Colonic mucosa (tissue), 4 donors: Measurements from ENCODE around the gene BLNK. TPM values are rescaled to one million over a fixed set of nuclear protein-coding genes. Genes with fewer than 3 reads are reported as not detected.

Source experiments
- DNase-seq: peaks from one replicate; pipeline ENCODE4 v3.0.0-alpha.2; 2020
- H3K27ac ChIP-seq: fragments of 200-600 bp; one replicate; pipeline ENCODE4 v1.8.0; 2021
- H3K27me3 ChIP-seq: fragments of 200-600 bp; one replicate; pipeline ENCODE4 v1.8.0; 2021
- H3K36me3 ChIP-seq: fragments of 200-600 bp; one replicate; pipeline ENCODE4 v1.8.0; 2021
- H3K4me1 ChIP-seq: fragments of 200-600 bp; one replicate; pipeline ENCODE4 v1.8.0; 2021; ENCODE audit warnings: mild to moderate bottlenecking
- H3K4me3 ChIP-seq: fragments of 200-600 bp; one replicate; pipeline ENCODE4 v1.8.0; 2021
- H3K9ac ChIP-seq, 2 donors: one replicate each; pipeline ENCODE4 v1.7.0; 2013; ENCODE audit warnings: control low read depth in 2 of 2, low read depth in 2 of 2, low read length in 2 of 2
- H3K9me3 ChIP-seq: fragments of 200-600 bp; one replicate; pipeline ENCODE4 v1.8.0; 2021
- intact Hi-C: fragments of 100-400 bp; cut with DNase I; formaldehyde crosslinking; loops from one replicate; pipeline ENCODE4 v1.14.1; 2022
- total RNA-seq, 2 donors: library from RNA; stranded (reverse); fragmentation: NEBNext Ultra II Directional in 1 of 2; extraction: Animal tissue kit (Norgen Biotek cat#: 25700) in 1 of 2; gene quantifications; one replicate each; pipeline ENCODE4 v1.2.1, GENCODE V29; 2021
- TF ChIP-seq, protein P1 (sequence below): fragments of 200-600 bp; IDR thresholded peaks from one replicate; pipeline ENCODE4 v1.8.0; 2022; ENCODE audit warnings: antibody characterized with exemption, mild to moderate bottlenecking
- donor health status: healthy.
- donor health status: DM: no; HTN: no; CAD: no.
- donor health status: DM: no; HTN: no; CAD: no.

BLNK gene
- total RNA-seq, 2 donors from 2014 or later, result 13.5 to 24.0 TPM

- no peak overlapping the region for H3K9ac ChIP-seq
- H3K36me3 ChIP-seq, result no peaks in the 10 kb centered on the region
- no peak overlapping the region for H3K27ac ChIP-seq
- TF ChIP-seq, protein P1, sequence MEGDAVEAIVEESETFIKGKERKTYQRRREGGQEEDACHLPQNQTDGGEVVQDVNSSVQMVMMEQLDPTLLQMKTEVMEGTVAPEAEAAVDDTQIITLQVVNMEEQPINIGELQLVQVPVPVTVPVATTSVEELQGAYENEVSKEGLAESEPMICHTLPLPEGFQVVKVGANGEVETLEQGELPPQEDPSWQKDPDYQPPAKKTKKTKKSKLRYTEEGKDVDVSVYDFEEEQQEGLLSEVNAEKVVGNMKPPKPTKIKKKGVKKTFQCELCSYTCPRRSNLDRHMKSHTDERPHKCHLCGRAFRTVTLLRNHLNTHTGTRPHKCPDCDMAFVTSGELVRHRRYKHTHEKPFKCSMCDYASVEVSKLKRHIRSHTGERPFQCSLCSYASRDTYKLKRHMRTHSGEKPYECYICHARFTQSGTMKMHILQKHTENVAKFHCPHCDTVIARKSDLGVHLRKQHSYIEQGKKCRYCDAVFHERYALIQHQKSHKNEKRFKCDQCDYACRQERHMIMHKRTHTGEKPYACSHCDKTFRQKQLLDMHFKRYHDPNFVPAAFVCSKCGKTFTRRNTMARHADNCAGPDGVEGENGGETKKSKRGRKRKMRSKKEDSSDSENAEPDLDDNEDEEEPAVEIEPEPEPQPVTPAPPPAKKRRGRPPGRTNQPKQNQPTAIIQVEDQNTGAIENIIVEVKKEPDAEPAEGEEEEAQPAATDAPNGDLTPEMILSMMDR, result peak; percentile 57
- no peaks in the 10 kb centered on the region for H3K9me3 ChIP-seq
- H3K4me1 ChIP-seq, result no peaks in the 10 kb centered on the region
- no peak overlapping the region for H3K4me3 ChIP-seq
- no peaks in the 10 kb centered on the region for H3K27me3 ChIP-seq
- DNase-seq, result peak; percentile 43
- intact Hi-C loops, result loop anchor here (2.0 to 5.0 kb wide), 2 partner anchors 62 to 276 kb away; no protein-coding TSS in a partner anchor
These were observed 21.9 kb upstream of the BLNK start for GRCh38 chr10:96292971-96293920.

DNA sequence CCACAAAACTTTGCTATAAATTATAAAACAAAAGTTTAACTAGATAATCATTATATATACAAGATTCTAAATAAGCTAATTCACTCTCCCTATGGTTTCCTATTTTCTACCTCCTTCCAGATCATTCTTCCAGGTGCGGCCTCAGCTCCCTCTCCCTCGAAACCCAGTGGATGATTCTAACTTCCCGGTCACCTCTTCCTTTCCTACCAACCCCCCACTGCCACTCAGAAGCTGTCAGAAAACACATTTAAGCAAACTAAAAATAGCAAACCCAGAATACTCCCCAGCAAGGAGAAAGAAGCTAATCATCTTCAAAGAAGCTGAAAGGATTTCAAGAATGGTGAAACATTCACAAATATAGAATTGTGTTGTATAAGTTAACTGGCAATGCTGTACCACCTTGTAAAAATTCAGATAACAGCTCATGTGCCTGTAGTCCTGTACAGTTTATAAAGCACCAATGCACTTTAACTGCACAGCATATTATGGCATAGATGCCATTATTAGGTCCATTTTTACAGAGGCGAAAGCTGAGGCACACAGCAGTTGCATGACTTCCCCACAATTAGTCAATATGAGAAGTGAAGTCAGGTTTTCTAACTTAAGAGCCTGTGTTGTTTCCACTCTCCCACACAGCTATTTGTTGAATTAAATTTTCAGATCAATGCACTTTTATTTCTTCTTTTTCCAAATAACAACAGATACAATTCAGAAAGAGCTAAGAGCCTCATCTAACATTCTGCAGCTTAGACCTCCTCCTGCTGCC is 19.2 kb upstream of the BLNK start:
- Histone ChIP-seq H3K4me3 (no peak overlapping the region), H3K4me1 (peaks cover 10% of the 10 kb centered on the region), H3K27me3 (no peaks in the 10 kb centered on the region), H3K9ac (no peak overlapping the region), H3K9me3 (no peaks in the 10 kb centered on the region), H3K36me3 (no peaks in the 10 kb centered on the region), H3K27ac (no peak overlapping the region)
- DNase-seq, result no peak
- intact Hi-C loops, result loop anchor here (5.0 kb wide), 1 partner anchor 273 kb away; no protein-coding TSS in a partner anchor
- TF ChIP-seq, protein P1, result no peak

- DNase-seq, result no peak
- no peaks in the 10 kb centered on the region for H3K9me3 ChIP-seq
- H3K27me3 ChIP-seq, result no peaks in the 10 kb centered on the region
- H3K36me3 ChIP-seq, result no peaks in the 10 kb centered on the region
- H3K4me1 ChIP-seq, result peaks cover 15% of the 10 kb centered on the region
- no peak overlapping the region for H3K27ac ChIP-seq
- intact Hi-C loops, result no loop called here
- TF ChIP-seq, protein P1, result no peak
- H3K4me3 ChIP-seq, result no peak overlapping the region
- H3K9ac ChIP-seq, result no peak overlapping the region
These were observed 18.0 kb upstream of the BLNK start for GRCh38 chr10:96289218-96289910.

DNA sequence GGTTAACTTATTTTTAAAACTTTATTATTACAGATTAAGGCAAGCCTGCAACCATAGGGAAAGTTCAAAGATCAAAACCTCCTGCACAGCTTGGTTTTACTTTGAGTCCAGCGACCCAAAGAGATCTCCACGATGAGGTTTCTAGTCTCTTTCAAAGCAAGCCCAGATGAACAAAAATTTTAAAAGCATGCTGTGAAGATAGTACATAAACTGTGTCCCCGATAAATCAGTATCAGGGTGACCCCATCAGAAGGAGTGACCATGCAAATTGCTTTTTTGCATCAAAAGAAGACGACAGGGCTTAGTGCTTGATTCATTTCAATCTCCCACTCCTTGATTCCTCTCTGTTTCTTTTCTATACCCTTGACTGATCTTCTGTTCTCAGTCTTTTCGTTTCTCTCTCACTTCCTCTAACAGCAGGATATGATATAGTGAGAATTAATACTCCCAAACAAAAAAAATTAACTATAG is 16.8 kb upstream of the BLNK start:
- Histone ChIP-seq H3K4me1 (peaks cover 15% of the 10 kb centered on the region), H3K27me3 (no peaks in the 10 kb centered on the region), H3K9me3 (no peaks in the 10 kb centered on the region), H3K27ac (peak overlapping the region; percentile 74), H3K36me3 (no peaks in the 10 kb centered on the region), H3K9ac (peak overlapping the region in 1 of 2 donors; percentile 51), H3K4me3 (no peak overlapping the region)
- TF ChIP-seq, protein P1, result no peak
- no peak for DNase-seq
- intact Hi-C loops, result no loop called here
